GM18499 (cell line): ENCODE data around the gene PLXNB3.
"Not testable (repeated sequence)": the region's sequence is repeated elsewhere in the genome, so short reads cannot be mapped to it uniquely, and the experiment has no call there.

Source experiments
- ATAC-seq: cut with Tn5 transposase; IDR thresholded peaks from one replicate; pipeline ENCODE4 v1.9.1; 2021; ENCODE audit warnings: moderate number of reproducible peaks; ENCODE audit not compliant: insufficient read depth, unreplicated experiment

The PLXNB3 gene

DNA sequence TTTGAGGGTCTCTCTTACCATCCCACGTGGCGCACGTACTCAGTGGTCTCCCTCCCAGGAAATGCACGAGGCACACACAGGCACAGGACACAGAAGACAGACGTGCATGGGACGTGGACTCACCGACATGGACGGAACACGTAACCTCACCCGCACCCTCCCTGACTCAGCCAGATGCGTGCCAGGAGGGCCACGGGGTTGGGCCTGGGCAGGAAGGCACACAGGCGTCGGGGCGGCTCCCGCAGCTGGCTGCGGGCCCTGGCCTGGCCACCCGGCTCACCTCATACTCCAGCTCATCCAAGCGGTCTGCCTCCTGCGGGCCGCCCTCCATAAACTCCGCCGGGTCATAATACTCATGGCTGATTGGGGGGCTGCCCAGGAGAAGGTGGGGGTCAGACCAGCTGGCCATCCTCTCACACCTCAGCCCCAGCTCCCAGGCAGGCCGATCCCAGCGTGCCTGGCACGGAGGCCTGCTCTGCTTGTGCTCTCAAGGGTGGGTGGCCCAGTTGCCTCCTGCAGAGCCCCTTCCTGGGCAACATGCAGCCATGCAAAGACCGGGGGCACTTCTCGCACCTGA, 43.0 kb downstream of the PLXNB3 start:
- ATAC-seq = no peak

DNA sequence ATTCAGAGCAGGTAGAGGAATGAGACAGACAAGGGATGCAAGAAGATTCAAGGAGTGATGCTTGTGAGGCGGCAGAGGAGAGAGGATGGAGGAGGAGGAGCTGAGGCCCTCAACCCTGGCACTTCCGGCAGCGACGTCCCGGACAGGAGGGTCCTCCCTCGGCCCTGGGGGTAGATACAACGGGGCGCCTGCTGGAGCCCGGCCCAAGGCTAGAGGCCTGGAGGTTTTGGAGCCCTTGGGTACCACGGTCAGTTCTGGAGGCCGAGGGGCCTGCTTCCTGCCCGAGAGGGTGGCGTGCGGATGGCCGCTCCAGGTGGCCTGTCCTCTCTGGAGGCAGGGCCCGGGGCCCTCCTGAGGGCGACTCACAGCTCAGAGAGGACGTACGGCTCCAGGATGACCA, 43.9 kb downstream of the PLXNB3 start:
- ATAC-seq = no peak

DNA sequence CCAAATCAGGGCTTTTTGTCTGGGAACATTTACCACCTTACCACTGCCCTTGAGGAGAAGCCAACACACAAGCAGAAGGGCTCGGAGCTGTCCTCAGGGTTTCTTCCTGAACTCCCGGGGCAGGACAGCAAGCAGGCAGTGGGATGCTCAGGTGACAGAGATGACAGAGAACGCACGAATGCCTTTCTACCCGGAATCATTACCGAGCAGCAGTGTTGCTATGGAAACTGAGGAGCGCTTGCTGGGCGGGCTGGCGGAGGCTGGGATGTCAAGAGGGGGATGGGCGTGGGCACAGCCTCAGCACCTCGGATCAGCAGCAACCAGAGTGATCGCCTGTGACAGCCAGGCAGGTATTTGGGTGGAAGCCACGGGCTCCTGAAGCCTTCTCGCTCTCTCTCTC, 48.2 kb downstream of the PLXNB3 start:
- ATAC-seq = no peak

DNA sequence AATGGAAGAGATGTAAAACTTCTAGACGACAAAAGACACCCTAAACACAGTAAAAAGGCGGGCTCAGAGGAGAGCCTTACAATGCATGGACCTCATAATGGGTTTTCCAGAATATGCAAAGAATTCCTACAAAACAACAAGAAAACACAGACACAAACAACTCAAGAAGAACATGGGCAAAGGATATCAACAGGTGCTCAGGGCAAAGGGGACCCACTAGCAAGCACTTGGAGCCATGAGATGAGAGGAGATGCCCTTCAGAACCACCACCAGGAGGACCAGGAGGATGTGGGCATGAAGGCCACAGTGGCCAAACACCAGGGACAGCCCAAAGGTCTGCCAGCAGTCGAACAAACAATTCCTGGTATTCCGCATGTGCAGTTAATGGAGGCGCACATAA, 49.1 kb downstream of the PLXNB3 start:
- no peak for ATAC-seq

DNA sequence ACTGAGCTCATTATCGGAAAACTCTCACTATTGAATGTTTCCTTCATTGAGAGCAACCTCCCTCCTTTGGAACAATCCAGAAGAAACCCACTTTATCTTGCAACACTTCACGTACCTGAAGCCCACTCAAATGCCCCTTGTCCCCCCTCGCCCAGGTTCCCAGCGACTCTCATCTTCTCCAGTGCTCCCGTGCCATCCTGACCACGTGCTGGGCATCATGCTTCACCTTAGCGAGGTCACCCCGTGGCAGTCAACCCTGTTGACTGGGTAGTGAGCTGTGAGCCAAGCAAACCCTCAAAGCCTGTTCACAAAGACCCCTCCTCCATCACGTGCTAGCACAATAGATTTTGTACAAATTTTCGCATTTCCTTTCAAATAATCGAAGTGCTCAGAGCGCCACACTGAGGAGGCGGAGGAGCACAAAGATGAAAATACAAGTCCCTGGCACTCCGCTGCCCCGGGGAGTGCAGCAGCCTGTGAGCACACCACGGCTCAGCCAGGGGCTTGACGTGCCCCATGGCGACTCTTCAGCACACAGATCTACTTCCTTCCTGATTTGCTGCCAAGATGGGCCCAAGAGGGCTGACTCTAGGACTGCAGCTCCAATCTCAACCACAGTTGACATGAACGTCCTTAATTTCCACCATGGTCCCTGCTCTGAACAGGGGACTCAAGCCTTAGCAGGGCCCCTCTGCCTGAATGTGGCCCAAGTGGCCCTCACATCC, 50.7 kb downstream of the PLXNB3 start:
- no peak for ATAC-seq

DNA sequence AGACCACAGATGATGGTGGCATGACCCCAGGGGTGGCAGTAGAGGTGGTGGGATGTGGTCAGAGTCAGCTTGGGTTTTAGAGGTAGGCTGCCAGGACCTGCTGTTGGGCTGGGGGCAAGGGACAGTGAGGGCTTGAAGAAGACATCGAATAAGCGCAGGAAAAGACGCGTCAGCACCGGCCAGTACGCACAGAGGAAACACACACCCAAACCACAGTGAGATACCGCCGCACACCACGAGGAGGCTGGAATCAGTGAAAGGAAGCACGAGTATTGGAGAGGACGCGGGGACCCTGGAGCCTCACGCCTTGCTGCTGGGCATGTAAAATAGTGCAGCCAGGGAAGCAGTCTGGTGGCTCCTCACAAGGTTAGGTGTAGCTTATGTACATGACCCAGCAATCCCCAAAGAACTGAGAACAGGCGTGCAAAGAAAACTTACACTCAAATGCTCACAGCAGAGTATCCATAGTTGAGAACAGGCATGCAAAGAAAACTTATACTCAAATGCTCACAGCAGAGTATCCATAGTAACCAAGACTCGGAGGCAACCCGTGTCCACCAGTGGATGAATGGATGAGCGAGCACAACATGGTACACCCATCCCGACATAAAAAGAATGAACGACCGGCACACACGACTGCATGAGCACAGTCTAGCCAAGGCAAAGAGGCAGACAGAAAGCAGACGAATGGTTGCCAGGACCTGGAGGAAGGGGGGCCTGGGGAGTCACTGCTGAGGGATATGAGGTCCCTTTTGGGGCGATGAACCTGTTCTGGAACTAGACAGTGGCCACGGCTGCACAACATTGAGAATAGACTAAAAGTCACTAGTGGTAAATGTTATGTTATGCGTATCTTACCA, 53.0 kb downstream of the PLXNB3 start:
- ATAC-seq = no peak

DNA sequence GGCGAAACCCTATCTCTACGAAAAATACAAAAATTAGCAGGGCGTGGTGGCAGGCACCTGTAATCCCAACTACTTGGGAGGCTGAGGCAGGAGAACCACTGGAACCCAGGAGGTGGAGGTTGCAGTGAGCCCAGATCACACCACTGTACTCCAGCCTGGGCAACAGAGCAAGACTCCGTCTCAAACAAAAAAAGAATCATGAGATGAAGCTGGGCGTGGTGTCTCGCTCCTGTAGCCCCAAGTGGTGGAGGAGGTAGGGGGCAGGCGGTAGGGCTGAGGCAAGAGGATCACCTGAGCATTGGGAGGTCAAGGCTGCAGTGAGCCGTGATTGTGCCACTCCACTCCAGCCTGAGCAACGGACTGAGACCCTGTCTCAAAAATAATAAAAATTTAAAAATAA, 54.0 kb downstream of the PLXNB3 start:
- ATAC-seq = not testable (repeated sequence)

DNA sequence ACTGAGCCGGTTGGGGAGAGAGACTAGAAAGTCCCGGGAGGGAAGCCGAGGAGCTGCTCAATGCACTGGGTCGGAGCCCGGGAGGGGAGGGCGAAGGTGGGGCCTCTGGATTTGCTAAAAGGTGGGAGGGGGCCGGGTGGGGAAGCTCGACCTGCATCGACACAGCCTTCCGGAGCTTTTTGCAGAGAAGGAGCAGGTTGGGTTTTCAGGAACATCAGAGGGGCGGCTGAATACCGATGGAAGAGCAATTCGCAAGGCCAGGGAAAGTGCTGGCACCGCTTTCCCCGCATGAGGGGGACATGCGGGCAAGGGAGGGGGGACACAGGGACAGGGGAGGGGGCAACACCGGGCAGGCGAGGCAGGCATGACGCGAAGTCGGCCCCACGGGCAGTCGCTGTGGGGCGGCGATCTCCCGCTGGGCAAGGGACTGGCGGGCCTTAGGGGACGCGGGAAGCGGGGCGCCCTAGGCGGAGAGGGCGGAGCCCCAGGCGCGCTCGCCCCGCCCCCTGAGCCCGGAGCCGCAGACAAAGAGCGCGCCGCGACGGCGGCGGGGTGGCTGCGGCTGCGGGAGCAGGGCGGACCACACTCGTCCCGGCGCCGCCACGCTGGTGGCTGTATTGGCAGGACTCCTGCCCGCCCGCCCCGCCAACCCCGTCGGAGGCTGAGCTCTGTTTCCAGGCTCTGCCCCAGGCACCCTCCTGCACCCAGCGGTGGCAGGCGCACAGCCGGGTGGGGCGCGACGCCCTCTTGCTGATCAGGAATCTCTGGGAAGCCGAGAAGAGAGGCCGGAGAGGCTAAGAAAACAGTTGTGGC, 54.7 kb downstream of the PLXNB3 start:
- ATAC-seq = no peak

DNA sequence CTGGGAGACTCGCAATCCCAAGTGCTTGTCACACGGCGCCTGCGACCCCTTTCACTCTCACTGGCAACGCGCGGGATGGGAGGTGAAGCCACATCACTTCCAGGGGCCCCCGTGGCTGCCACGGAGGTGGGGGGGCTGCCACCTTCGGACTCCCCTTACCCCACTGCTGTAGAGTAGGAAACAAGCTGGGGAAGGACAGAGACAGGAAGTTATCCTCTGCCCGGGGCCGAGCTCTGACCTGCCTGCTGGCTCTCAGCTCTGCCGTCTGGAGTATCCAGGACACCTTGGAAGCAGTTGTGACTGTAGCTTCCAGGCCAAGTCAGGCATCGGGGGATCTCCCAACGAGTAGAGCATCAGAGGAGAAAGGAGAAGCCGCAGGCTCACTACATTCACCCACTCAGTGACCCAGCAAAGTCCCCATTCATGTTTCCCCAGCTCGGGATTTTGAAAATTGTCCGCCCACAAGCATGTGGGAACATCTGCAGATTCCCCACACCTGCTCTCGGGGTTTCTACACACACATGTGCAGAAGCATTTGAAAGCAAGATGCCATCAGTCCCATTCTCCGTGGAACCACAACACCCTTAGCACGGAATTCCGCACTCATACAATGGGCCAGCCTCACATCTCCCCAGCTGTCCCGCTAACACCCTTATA, 55.5 kb downstream of the PLXNB3 start:
- no peak for ATAC-seq

DNA sequence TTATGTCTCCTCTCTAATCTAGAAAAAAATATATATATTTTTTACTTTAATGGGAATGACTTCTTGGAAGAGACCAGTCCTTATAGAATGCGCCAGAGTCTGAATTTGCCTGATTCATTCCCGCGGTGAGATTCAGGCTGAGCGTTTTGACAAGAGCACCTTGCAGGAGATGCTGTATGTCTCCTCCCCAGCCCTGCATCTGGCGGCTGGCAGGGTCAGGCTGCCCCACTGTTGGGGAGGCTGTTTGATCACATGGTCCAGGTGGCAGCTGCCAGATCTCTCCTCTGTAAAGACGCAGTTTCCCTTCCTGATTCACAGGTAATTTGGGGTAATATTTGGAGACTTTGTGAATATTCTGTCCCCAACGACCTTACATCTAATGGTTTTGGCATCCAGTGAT, 56.6 kb downstream of the PLXNB3 start:
- no peak for ATAC-seq

DNA sequence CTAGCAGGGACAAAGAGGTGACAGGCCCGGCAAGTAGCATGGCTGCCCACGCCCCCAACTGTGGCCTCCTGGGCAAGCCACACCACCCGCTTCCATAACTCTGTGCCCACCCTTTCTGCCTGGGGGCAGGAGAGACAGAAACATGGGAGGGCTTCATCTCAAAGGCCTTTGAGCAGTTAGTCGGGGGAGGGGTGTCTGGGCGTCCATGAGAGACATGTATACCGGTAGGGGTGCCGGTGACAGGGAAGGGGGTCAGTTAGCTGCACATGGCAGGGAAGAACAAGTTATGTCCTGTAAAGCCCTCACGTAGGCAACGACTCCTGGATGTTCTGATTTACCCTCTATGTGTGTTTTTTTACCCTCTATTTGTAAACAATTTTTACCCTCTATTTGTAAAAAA, 57.0 kb downstream of the PLXNB3 start:
- no peak for ATAC-seq

DNA sequence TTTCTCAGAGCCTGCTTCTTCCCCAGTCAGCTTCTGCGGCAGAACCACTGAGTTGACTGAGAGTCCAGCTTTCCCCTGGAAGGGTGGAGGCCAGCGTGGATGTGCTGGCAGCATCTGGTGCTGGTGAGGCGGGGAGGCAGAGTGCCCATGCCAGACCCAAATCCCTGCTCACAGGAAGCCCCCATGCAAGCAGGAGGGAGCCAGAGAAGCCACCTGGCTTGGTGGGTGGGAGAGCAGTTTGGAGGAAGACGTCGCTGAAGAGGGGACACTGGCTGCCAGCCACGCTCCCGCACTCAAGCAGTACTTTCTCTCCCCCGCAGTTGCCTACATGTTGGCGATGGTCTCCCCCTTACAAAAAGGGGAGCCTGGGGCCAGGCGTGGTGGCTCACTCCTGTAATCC, 60.3 kb downstream of the PLXNB3 start:
- no peak for ATAC-seq

DNA sequence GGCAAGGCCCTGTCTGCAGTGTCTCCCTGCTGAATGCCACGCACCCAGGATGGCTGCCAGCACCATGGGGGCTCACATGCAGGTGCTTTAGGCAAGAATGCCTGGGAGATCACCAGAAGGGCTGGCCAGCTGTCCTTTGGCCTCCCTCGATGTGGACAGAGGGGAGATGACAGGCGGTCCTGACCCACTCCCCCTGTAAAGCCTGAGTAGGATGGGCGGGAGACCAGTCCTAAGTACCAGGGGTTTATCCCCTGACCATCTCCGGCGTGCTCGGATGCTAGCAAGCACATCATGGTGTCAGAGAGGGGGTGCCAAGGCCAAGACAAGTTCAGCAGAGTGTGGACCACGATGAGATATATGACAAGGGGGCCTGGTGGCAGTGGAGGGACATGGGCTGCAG, 61.0 kb downstream of the PLXNB3 start:
- ATAC-seq = no peak
